Measurements from ENCODE around the gene CHAF1B.

GRCh38 chr21:36434144-36434543 is 49.0 kb downstream of the CHAF1B start:
- no peak for TF ChIP-seq CTCF (IDR thresholded peaks at IDR 0.05; ENCODE audit: insufficient read depth, low read length, poor library complexity, severe bottlenecking)
- no peak for TF ChIP-seq EZH2phosphoT487 (conservative IDR thresholded peaks at IDR 0.05; ENCODE audit: low read length)
